Naive B cell (primary cell): ENCODE measurements around the gene C2orf92. TPM values are rescaled to one million over a fixed set of nuclear protein-coding genes. Genes with fewer than 3 reads are reported as not detected.
"Not testable (repeated sequence)": the region's sequence is repeated elsewhere in the genome, so short reads cannot be mapped to it uniquely, and the experiment has no call there.

ENCODE experiments used
- ATAC-seq, 2 donors: fragments of 150-1000 bp; cut with Tn5 transposase; 2 replicates each; pipeline ENCODE4 v1.10.0; 2021; ENCODE audit warnings: low read depth in 2 of 2, mild to moderate bottlenecking in 2 of 2, moderate library complexity in 2 of 2
- DNase-seq: peaks from one replicate; pipeline ENCODE4 v3.0.0; 2022
- H3K27ac Mint-ChIP-seq, 6 donors: one replicate each; pipeline ENCODE4 v1.8.0; 2020 to 2022; ENCODE audit warnings: mild to moderate bottlenecking in 6 of 6, mixed read lengths in 6 of 6, moderate library complexity in 5 of 6, inconsistent platforms in 2 of 6
- H3K27me3 Mint-ChIP-seq, 3 donors: one replicate each; pipeline ENCODE4 v1.8.0; 2021 to 2022; ENCODE audit warnings: mixed read lengths in 3 of 3, mild to moderate bottlenecking in 1 of 3
- H3K36me3 Mint-ChIP-seq, 2 donors: one replicate each; pipeline ENCODE4 v1.8.0; 2020 to 2022; ENCODE audit warnings: mixed read lengths in 2 of 2, inconsistent platforms in 1 of 2, mild to moderate bottlenecking in 1 of 2
- H3K4me1 Mint-ChIP-seq, 3 donors: one replicate each; pipeline ENCODE4 v1.8.0; 2020 to 2022; ENCODE audit warnings: mixed read lengths in 3 of 3, inconsistent platforms in 1 of 3, mild to moderate bottlenecking in 1 of 3, moderate library complexity in 1 of 3
- H3K4me3 Mint-ChIP-seq, 8 donors: one replicate each; pipeline ENCODE4 v1.8.0; 2020 to 2022; ENCODE audit warnings: mild to moderate bottlenecking in 8 of 8, mixed read lengths in 8 of 8, moderate library complexity in 8 of 8, inconsistent platforms in 2 of 8
- H3K9me3 Mint-ChIP-seq, 7 donors: one replicate each; pipeline ENCODE4 v1.8.0; 2020 to 2022; ENCODE audit warnings: mixed read lengths in 7 of 7, mild to moderate bottlenecking in 5 of 7, inconsistent platforms in 2 of 7, moderate library complexity in 1 of 7
- polyA plus RNA-seq, 6 donors: library from polyadenylated mRNA; unstranded; fragments of 300-500 nt; fragmentation: Illumina TruSeq; gene quantifications; one replicate each; pipeline ENCODE4 v1.2.3, GENCODE V29; 2021; ENCODE audit warnings: low read depth in 6 of 6

The C2orf92 gene
- polyA plus RNA-seq, 6 donors from 2014 or later, result 0.60 to 2.5 (median 1.3) TPM; not detected in 3

GRCh38 chr2:97687235-97687634 lies 17.7 kb downstream of the C2orf92 start:
- not testable (repeated sequence) for DNase-seq, ATAC-seq, H3K9me3 Mint-ChIP-seq, H3K4me3 Mint-ChIP-seq, H3K4me1 Mint-ChIP-seq, H3K27me3 Mint-ChIP-seq, H3K27ac Mint-ChIP-seq, H3K36me3 Mint-ChIP-seq

- Mint-ChIP-seq H3K9me3 (no peaks in the 10 kb centered on the region), H3K4me1 (peaks cover 0 to 9% (median 4%) of the 10 kb centered on the region in 3 donors), H3K4me3 (no peak overlapping the region), H3K27ac (peak overlapping the region in 1 of 6 donors; percentile 55), H3K36me3 (no peaks in the 10 kb centered on the region), H3K27me3 (no peaks in the 10 kb centered on the region)
- ATAC-seq (no peak), DNase-seq (no peak)
Measured at GRCh38 chr2:97688062-97688827, 18.7 kb downstream of the C2orf92 start.

GRCh38 chr2:97691166-97691565 lies 21.7 kb downstream of the C2orf92 start:
- peak overlapping the region in 1 of 8 donors; percentile 44 for H3K4me3 Mint-ChIP-seq
- H3K27ac Mint-ChIP-seq, result peak overlapping the region in 2 of 6 donors; percentile 62 to 67
- ATAC-seq (no peak), DNase-seq (no peak)
- no peaks in the 10 kb centered on the region for H3K9me3 Mint-ChIP-seq
- peaks cover 0 to 4% (median 0%) of the 10 kb centered on the region in 3 donors for H3K27me3 Mint-ChIP-seq
- H3K4me1 Mint-ChIP-seq, result peaks cover 0 to 9% (median 4%) of the 10 kb centered on the region in 3 donors
- H3K36me3 Mint-ChIP-seq, result no peaks in the 10 kb centered on the region

- peaks cover 4 to 15% (median 11%) of the 10 kb centered on the region in 3 donors for H3K4me1 Mint-ChIP-seq
- H3K27ac Mint-ChIP-seq, result no peak overlapping the region
- no peaks in the 10 kb centered on the region for H3K36me3 Mint-ChIP-seq
- H3K9me3 Mint-ChIP-seq, result no peaks in the 10 kb centered on the region
- DNase-seq (no peak), ATAC-seq (no peak)
- peaks cover 0 to 4% (median 0%) of the 10 kb centered on the region in 3 donors for H3K27me3 Mint-ChIP-seq
- no peak overlapping the region for H3K4me3 Mint-ChIP-seq
Measured at GRCh38 chr2:97693476-97693875, 24.0 kb downstream of the C2orf92 start.

- Mint-ChIP-seq H3K36me3 (no peaks in the 10 kb centered on the region), H3K4me1 (peaks cover 4 to 23% (median 17%) of the 10 kb centered on the region in 3 donors), H3K27me3 (peaks cover 0 to 4% (median 0%) of the 10 kb centered on the region in 3 donors), H3K27ac (peak overlapping the region in 2 of 6 donors; percentile 32 to 77), H3K4me3 (no peak overlapping the region), H3K9me3 (no peaks in the 10 kb centered on the region)
- no peak for ATAC-seq
- no peak for DNase-seq
Measured at GRCh38 chr2:97695744-97696143, 26.2 kb downstream of the C2orf92 start.

GRCh38 chr2:97697252-97698235 lies 28.0 kb downstream of the C2orf92 start:
- Mint-ChIP-seq H3K4me1 (peaks cover 4 to 14% (median 13%) of the 10 kb centered on the region in 3 donors), H3K36me3 (no peaks in the 10 kb centered on the region)

GRCh38 chr2:97698530-97698929 lies 29.0 kb downstream of the C2orf92 start:
- H3K4me3 Mint-ChIP-seq, result no peak overlapping the region
- H3K9me3 Mint-ChIP-seq, result no peaks in the 10 kb centered on the region
- DNase-seq, result no peak
- peaks cover 4 to 14% (median 13%) of the 10 kb centered on the region in 3 donors for H3K4me1 Mint-ChIP-seq
- H3K27me3 Mint-ChIP-seq, result peaks cover 0 to 4% (median 0%) of the 10 kb centered on the region in 3 donors
- no peak for ATAC-seq
- no peak overlapping the region for H3K27ac Mint-ChIP-seq
- H3K36me3 Mint-ChIP-seq, result no peaks in the 10 kb centered on the region

More at GRCh38 chr2:97697252-97698235, 28.0 kb downstream of the C2orf92 start:
- DNase-seq, result peak; percentile 81
- peaks cover 0 to 4% (median 0%) of the 10 kb centered on the region in 3 donors for H3K27me3 Mint-ChIP-seq
- peak; percentile 93 to 96 for ATAC-seq
- peak overlapping the region in 3 of 8 donors; percentile 30 to 72 (median 64) for H3K4me3 Mint-ChIP-seq
- no peaks in the 10 kb centered on the region for H3K9me3 Mint-ChIP-seq
- H3K27ac Mint-ChIP-seq, result peak overlapping the region in 1 of 6 donors; percentile 66

GRCh38 chr2:97699765-97700444 lies 30.4 kb downstream of the C2orf92 start:
- ATAC-seq (peak; percentile 66 to 67), DNase-seq (peak; percentile 41)
- Mint-ChIP-seq H3K4me3 (no peak overlapping the region), H3K9me3 (no peaks in the 10 kb centered on the region), H3K36me3 (no peaks in the 10 kb centered on the region), H3K27me3 (peaks cover 0 to 4% (median 0%) of the 10 kb centered on the region in 3 donors), H3K4me1 (peaks cover 4 to 14% (median 13%) of the 10 kb centered on the region in 3 donors), H3K27ac (peak overlapping the region in 1 of 6 donors; percentile 25)

- H3K4me3 Mint-ChIP-seq, result no peak overlapping the region
- no peaks in the 10 kb centered on the region for H3K36me3 Mint-ChIP-seq
- no peak overlapping the region for H3K27ac Mint-ChIP-seq
- DNase-seq, result no peak
- ATAC-seq, result no peak
- no peaks in the 10 kb centered on the region for H3K9me3 Mint-ChIP-seq
- no peaks in the 10 kb centered on the region for H3K27me3 Mint-ChIP-seq
- H3K4me1 Mint-ChIP-seq, result peaks cover 4 to 14% (median 13%) of the 10 kb centered on the region in 3 donors
Measured at GRCh38 chr2:97701186-97701585, 31.7 kb downstream of the C2orf92 start.

- peaks cover 4 to 12% (median 10%) of the 10 kb centered on the region in 3 donors for H3K4me1 Mint-ChIP-seq
- H3K4me3 Mint-ChIP-seq, result no peak overlapping the region
- H3K9me3 Mint-ChIP-seq, result no peaks in the 10 kb centered on the region
- peak overlapping the region in 2 of 6 donors; percentile 66 to 75 for H3K27ac Mint-ChIP-seq
- no peak for DNase-seq
- no peak for ATAC-seq
- H3K36me3 Mint-ChIP-seq, result no peaks in the 10 kb centered on the region
- no peaks in the 10 kb centered on the region for H3K27me3 Mint-ChIP-seq
Measured at GRCh38 chr2:97701851-97702465, 32.4 kb downstream of the C2orf92 start.

- H3K9me3 Mint-ChIP-seq, result no peaks in the 10 kb centered on the region
- peak overlapping the region in 1 of 8 donors; percentile 44 for H3K4me3 Mint-ChIP-seq
- no peak for ATAC-seq
- no peaks in the 10 kb centered on the region for H3K27me3 Mint-ChIP-seq
- no peaks in the 10 kb centered on the region for H3K36me3 Mint-ChIP-seq
- no peak for DNase-seq
- H3K4me1 Mint-ChIP-seq, result peaks cover 0 to 8% (median 7%) of the 10 kb centered on the region in 3 donors
- no peak overlapping the region for H3K27ac Mint-ChIP-seq
Measured at GRCh38 chr2:97702731-97703470, 33.4 kb downstream of the C2orf92 start.

GRCh38 chr2:97703741-97704140 lies 34.2 kb downstream of the C2orf92 start:
- no peaks in the 10 kb centered on the region for H3K36me3 Mint-ChIP-seq
- no peak overlapping the region for H3K4me3 Mint-ChIP-seq
- peak overlapping the region in 1 of 6 donors; percentile 17 for H3K27ac Mint-ChIP-seq
- no peaks in the 10 kb centered on the region for H3K9me3 Mint-ChIP-seq
- ATAC-seq (no peak), DNase-seq (no peak)
- no peaks in the 10 kb centered on the region for H3K27me3 Mint-ChIP-seq
- peaks cover 0 to 8% (median 7%) of the 10 kb centered on the region in 3 donors for H3K4me1 Mint-ChIP-seq
